GM10847 (cell line): ENCODE measurements around the gene ATG9B.

Experiments
- POLR2A ChIP-seq: IDR thresholded peaks from 2 replicates; pipeline ENCODE4 v1.6.1; 2011; ENCODE audit not compliant: insufficient read length; ENCODE audit errors: extremely low read depth

ATG9B gene

GRCh38 chr7:151047976-151048815 lies 23.9 kb upstream of the ATG9B start, which contains the start of gene ASIC3:
Gene ASIC3 (plus strand): TSS chr7:151048531. CDS start chr7:151048886, 355 bp downstream.
- no peak for TF ChIP-seq POLR2A

DNA sequence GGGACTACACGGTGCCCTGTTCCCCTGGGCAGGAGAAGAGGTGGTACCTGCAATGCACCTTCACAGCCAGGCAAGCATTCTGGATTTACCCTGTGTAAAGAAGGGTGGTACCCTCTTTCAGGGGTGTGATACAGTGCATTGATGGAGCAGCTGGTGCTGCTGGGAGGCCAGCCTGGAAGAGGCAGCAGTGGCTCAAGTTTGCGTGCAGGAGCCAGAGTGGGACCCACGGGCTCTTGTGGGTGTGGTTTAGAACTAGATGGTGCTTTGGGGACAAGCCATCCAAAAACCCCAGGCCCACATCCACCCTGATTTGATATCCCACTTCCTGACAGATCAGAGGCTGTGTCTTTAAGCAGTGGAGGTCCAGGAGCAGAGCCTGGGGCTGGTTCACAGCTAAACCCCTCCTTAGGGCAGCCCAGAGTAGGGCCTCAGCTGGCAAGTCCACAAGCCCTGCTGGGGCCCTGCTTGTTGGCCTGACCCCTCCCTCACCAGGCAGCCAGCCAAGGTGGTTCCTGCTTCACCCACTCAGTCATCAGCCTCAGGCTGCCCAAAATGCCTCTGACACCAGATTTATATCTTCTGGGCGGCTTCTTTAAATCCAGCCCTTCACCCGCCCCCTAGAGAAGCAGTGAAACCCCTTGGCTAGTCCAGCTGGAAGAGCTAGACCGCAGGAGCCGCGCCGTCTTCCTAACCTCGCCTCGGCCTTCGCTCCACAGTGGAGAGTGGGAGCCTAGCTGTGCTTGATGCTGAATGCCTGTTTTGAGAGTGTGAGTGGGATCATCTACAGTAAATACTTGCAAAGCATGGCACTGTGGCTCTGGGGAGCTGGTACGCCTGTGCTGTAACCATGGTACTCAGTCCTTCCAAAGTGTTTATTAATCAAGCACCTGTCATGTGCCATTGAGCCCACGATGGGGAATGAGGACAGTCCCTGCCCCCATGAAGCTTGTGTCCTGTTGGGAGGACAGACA lies 22.6 kb upstream of the ATG9B start:
- no peak for TF ChIP-seq POLR2A

DNA sequence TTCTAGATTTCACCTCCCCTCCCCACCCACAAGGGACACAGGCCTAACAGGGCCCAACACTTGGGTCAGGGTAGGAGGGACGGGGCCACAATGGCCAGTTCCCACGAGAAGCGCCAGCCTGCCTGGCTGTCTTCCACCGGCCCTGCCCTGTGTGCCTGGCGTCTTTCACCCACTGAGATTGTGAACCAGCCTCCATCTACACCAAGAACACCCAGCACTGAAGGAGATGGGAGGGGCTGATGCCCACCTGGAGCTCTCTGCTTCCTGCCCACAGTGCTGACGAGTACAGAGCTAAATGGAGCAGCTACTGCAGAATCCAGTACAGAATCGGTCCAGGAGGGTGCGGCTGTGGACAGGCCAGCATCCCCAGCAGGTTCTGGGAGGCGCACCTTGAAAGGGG lies 21.7 kb upstream of the ATG9B start:
- no peak for TF ChIP-seq POLR2A

GRCh38 chr7:151045262-151045661 lies 21.0 kb upstream of the ATG9B start:
- TF ChIP-seq POLR2A: no peak

- TF ChIP-seq POLR2A: no peak
These were observed 19.7 kb upstream of the ATG9B start for GRCh38 chr7:151043959-151044358.

DNA sequence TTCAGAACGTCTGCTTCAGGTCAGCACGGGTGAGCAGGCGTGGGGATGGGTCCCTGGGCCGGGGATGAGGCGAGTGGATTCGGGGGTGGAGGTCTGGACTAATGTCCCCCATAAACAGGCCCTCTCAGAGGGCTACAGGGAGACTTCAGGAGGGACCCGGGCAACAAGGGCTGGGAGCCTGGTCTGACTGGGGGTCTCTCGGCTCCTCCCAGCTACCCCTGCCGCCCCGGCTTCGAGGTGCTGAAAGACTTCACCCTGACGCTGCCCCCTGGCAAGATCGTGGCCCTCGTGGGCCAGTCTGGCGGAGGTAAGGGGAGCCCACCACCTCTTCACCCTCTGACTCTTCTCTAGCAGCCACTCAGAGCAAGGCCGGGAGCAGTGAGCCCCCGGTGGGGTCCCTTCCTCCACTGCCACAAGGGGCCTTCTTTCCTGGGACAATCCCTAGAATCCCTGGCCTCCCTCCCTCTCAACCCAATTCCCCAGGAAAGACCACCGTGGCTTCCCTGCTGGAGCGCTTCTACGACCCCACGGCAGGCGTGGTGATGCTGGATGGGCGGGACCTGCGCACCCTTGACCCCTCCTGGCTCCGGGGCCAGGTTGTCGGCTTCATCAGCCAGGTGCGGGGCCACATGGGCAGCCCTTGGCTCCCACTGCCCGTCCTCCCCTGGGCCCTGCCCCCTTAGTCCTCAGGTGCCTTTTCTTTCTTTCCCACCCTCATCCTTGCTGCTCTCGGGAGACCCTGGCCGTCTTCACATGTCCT lies 16.5 kb upstream of the ATG9B start:
- TF ChIP-seq POLR2A: no peak

DNA sequence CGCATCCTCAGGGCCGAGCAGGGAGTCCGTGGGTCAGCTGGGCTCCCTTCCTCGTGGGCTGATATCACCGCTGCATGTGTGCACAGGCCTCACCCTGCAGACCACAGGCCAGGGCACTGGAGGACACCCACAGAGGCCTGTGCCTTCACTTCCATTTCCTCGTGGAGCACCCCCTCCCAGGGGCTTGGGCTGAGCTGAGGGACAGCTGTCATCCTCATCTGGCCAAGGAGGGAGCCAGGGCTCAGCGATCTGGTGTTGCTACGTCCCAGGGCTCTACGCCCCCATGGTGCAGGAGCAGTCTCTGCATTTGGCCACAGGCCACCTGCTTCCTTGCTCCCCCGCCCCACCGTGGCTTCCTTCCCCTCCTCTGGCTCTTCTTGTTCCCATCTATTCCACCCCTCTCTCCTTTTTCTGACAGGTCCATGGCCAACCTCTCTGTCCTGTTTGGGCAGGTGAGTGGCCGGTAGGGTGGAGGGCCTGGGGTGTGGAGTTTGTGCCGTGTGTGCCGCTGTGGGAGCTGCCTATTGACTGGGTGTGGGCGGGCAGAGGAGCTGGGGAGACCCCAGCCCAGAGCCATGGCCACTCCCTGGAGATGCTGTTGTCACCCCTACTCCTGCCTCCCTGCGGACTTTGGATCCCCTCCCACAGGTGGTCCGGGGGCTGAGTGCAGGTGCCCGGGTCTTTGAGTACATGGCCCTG lies 15.7 kb upstream of the ATG9B start:
- TF ChIP-seq POLR2A: no peak

DNA sequence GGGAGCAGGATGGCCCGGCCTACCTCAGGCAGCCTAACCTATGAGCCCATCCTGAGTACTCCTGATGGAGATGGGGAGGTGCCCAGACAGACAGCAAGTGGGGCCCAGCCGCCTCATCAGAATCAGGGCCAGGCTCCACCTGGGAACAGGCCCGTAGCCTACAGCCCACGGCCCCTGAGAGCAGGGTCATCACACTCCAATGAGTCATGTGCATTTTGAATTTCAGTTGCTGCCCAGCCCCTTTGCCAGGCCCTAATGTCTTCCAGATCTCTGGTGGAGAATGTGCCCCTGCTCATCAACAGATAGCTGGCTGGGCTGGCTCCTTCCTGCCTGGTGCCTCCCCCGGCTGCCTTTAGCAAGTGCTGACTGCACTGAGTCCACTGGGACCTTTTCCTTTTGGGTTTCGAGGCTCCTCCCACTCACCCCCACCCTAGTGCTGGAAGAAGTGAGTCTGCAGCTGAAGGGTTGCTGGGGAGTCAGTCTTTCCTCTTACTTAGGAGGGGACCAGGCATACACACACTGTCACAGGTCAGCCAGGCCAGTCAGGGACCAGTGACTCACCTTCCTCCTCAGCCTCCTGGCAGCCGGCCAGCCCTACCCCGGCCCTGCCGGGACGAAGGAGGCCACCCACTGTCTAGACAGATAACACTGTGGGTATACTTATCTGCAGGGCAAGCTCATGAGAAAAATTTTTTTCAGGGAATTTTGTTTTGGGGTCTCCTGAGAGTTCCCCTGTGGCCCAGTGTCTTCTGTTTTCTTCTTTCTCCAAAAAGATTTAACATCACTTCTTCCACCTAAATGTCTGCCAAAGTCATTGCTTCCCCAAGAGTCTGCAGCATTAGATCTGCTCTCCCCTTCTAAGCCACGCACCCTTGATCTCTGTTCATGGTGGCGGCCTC lies 14.9 kb upstream of the ATG9B start:
- no peak for TF ChIP-seq POLR2A

DNA sequence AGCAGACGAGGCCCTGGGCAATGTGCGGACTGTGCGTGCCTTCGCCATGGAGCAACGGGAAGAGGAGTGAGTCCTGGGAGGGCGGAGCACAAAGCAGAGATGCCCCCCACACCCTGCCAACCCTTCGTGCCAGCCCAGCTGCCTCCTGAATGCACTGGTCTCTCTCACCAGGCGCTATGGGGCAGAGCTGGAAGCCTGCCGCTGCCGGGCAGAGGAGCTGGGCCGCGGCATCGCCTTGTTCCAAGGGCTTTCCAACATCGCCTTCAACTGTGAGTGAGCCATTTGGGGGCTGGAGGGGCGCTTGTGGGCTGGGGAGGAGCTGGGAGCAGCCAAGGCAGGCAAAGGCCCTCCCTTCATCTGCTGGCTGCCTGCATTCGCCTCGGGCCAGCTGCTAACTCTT lies 11.6 kb upstream of the ATG9B start:
- no peak for TF ChIP-seq POLR2A

DNA sequence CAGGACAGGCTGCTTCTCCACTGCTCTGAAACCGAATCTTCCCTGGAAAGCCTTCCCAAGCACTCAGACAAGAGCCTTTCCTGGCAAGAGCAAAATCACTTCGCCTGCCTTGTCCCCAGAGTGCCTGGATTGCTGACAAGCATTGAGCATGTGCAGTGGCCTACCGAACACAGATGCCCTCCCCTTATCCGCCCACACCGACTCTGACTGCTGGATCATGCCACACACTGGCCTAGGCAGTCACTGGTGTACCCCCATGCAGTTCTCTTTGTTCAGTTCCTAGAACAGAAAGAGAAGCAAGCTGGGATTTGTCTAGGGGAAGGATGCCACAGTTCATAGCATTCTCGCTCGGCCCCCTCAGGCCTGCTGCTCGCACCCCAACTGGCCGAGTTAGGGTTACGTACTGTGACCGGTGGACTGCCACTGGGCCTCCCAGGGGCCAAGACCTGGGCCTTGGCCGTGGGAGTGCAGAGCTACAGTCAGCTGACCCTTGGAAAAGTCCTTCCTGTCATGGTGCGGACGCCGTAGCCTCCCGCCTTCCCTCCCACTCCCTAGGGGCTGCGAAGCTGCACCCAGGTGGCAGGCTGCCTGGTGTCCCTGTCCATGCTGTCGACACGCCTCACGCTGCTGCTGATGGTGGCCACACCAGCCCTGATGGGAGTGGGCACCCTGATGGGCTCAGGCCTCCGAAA lies 10.9 kb upstream of the ATG9B start:
- TF ChIP-seq POLR2A: no peak

GRCh38 chr7:151034312-151035025 lies 10.2 kb upstream of the ATG9B start:
- no peak for TF ChIP-seq POLR2A

DNA sequence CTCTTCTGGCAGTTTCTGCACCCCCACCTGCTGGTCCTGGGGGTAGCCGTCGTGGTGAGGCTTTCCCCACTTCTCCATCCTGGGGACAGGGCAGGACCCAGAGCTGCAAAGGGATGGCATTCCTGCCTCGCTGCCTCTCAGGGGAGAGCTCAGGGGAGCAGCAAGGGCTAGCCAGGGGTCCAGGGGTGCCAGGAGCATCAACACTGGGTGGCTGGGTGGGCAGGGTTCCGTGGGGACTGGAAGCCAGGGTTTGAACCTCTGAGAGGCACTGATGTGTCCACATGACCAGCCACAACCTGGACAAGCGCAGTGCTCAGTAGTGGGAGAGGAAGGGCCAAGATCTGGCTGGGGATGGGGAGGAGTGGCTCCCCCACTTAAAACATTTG lies 9.6 kb upstream of the ATG9B start:
- TF ChIP-seq POLR2A: no peak
